GM19043 (cell line): Measurements from ENCODE around the gene RNLS.

Source experiments
- ATAC-seq: cut with Tn5 transposase; IDR thresholded peaks from one replicate; pipeline ENCODE4 v1.9.1; 2021; ENCODE audit warnings: low read depth; ENCODE audit not compliant: unreplicated experiment

The RNLS gene

DNA sequence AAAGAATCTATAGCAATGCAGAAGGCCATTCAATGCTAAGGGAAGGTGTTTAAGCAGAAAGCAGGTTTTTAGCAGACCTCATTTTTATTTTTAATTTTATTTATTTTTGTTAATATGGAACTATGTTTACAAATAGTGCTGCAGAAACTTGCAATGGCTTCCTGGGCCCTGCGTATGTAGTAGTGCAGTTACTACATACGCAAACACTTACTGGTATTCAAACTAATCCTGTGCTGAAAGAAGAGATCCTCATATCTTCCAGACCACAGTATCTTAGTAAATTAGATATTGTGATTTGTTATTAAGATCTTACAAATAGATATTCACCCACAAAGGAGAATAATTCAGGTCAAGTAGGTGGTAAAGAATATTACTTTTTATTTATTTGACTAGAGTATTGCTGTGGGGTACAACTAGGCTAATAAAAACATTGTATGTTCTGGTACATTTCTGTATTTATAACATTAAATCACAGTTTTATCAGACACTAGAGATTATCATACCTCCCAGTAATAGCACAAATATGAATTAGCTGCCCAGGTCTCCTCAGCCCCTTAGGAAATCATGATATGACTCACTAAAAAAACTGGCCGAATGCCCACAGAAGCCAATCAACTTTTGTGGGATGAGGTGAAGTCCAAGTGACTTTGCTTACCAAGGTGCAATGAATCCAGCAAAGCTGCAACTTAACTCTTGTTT is 57.6 kb downstream of the RNLS start:
- ATAC-seq = no peak

- ATAC-seq = no peak
Measured at GRCh38 chr10:88523739-88524400, 59.2 kb downstream of the RNLS start.

DNA sequence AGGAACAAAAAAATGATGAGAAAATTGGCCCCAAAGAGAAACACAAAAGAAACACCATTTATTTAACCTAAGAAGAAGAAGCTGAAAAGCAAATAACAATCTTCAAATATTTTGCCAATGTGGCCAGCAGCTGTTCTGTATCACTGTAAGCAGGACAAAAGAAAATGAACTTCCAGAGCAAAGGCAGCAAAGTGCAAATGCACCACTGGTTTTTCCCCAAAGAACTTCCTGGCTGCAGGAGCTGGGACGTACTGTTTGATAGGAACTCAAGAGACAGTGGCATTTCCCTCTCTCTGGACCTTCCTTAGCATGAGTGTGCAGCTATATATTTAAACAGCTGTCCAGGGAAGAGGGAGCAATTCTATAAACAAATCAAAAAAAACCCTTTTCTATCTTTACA is 60.4 kb downstream of the RNLS start:
- ATAC-seq = no peak

- ATAC-seq = no peak
Measured at GRCh38 chr10:88521791-88522190, 61.3 kb downstream of the RNLS start.

DNA sequence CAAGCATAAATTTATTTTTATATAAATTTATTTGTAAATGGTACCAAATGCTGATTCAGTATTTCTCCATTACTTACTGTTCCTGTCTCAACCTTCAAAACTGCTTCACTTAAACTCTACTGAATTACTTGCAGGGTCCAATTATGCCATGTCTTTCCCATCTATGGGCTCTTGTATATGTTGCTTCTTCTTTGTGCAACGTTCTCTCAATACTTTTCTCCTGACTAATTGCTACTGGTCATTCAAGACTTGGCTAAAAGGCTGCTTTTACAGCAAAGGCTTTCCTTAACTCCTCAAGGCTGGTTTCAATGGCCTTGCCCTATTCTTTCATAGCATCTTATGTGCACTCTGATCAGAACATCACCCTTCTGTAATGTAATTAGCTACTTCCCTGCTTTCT is 67.9 kb downstream of the RNLS start:
- no peak for ATAC-seq

DNA sequence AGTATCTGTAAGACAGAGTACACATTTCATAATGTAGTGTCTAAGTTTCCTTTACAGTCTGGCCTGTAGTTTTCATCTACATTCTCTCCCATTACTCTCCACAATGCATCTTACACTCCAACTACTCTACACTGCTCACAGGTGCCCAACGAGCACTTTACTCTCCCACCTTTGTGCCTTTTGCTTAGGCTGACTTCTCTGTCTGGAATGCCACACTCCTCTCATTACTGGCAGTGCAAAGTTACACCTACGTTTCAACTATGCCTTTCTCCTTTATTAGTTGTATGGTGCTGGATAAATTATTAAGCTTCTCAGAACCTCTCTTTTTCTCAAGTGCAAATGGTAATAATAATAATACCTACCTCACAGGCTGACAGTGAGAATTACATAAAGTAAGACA is 70.5 kb downstream of the RNLS start:
- ATAC-seq = no peak

GRCh38 chr10:88508796-88509195 is 74.3 kb downstream of the RNLS start:
- ATAC-seq = no peak

GRCh38 chr10:88507826-88508453 is 75.2 kb downstream of the RNLS start:
- ATAC-seq = no peak

DNA sequence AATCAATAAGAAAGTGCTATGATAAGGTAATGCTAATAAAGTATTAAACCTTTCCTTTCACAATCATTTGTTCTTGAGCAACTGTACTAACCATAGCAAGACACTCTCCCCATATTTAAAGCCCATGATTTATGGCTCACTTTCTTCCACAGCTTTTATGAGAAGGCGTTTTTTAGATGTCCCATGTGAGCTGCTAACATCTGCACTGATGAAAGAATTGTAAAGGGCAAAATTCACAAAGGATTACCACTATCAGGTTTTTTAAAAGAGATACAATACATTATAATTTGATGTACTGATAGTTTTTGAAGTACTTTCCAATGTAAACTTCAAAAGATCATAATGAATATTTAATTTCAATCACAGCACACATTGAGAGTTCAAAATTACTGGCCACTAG is 75.7 kb downstream of the RNLS start:
- no peak for ATAC-seq

GRCh38 chr10:88505680-88506215 is 77.4 kb downstream of the RNLS start:
- ATAC-seq = no peak

GRCh38 chr10:88505265-88505664 is 77.9 kb downstream of the RNLS start:
- no peak for ATAC-seq

DNA sequence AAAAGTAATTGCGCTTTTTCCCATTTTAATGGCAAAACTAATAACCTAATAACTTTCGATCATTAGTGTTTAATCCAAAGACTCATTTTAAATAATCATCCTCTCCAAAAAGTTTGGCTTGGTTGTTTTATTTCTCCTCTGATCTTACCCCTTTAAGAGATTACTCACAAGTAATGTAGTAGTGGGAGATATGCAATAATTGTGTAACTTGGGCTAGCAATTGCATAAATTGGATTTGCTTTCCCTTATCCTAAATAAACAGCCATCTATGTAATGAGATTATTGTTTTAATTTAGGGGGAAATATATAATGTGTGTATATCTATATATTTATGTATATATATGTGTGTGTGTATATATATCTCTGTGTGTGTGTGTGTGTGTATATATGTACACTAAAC is 82.5 kb downstream of the RNLS start:
- no peak for ATAC-seq

DNA sequence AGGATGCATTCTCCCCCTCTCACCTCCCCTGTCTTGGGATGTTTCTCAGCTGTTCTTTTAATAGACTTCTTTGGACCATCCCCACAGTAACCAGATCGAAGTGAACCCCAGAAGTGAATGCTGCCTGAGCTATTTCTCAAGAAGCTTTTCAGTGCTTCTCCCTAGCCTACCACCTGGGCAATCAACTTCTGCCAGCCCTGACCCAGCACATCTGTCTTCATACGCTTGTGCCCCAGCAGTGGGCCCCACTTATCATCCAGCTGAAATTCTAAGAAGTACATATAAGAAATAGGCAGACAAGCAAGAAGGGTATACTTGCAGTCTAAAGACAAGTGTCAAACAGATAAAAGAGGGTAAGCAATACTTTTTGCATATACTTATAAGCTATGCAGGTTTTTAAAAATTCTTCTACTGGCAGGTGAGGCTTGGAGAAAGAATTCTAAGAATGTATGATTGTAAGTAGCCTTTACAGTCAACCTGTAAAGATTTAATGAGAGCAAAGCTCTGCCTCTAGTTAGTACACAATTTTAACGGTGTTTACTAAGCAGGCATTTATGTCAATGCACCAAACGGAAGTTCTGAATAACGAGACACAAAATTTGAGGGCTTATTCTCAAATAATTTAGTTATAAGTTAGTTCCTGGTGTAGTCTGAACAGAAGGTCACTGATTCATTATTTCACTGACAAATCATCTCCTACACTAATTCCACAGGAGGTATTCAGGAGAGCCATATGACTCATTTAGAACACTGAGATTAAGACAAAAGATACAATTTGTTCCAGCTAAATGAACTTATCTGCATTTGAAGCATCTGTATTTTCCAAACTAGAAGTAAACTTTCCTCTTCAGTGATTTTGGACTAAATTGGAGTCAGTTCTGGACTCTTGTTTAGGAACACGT is 83.3 kb downstream of the RNLS start:
- ATAC-seq = no peak

- ATAC-seq = no peak
Measured at GRCh38 chr10:88497913-88498312, 85.2 kb downstream of the RNLS start.

- no peak for ATAC-seq
Measured at GRCh38 chr10:88494537-88494936, 88.6 kb downstream of the RNLS start.

DNA sequence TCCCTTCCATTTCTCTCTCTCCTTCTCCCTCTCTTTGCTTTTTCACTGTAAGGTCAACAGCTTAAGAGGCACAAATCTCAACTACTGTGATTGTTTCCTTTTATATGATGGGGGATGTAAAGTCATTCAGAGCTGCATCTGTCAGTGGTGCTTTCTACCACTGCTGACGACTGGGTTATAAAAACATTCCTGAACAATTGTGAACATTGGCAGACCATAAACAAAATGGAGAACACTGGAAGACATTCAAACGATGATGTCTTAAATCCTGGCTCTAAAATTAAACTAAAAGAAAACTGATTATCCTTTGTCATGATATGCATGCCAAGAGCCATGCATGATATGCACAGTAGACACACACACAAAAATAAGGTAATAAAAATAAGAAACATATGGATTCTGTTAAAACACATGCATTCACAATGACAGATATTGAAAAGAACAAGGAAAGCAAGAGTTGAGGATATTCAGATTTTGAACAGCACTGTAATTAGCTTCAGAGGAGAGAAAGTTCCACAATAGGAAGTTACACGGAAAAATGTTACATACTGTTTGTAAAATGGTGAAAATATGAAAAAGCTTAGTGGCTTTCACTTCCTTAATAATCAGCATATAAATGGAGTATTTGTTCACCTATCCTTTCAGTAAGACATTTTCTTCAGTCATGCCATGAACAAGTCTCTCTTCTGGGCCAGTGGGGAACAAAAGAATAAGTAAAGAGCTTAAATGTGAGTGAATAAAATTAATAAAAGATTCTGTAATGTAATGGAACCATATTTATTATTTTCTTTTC is 89.2 kb downstream of the RNLS start:
- no peak for ATAC-seq

DNA sequence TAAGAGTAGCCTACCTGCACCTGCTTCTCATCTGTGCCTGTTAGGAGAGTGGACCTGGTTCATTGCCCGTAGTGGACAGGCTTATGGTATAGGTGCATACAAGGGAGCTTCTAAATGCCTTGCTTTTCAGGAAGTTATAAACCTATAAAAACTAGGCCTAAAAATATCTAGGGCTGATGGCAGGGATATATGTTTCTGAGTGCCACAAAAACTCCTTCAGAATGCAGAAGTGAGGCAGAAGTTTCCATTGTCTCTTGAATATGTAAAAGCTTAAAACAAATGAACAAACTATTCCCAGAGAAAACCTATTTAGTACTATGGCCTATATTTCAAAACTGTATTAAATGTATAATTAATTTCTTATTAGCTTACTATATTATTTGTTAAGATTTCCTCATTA is 91.8 kb downstream of the RNLS start:
- ATAC-seq = no peak

DNA sequence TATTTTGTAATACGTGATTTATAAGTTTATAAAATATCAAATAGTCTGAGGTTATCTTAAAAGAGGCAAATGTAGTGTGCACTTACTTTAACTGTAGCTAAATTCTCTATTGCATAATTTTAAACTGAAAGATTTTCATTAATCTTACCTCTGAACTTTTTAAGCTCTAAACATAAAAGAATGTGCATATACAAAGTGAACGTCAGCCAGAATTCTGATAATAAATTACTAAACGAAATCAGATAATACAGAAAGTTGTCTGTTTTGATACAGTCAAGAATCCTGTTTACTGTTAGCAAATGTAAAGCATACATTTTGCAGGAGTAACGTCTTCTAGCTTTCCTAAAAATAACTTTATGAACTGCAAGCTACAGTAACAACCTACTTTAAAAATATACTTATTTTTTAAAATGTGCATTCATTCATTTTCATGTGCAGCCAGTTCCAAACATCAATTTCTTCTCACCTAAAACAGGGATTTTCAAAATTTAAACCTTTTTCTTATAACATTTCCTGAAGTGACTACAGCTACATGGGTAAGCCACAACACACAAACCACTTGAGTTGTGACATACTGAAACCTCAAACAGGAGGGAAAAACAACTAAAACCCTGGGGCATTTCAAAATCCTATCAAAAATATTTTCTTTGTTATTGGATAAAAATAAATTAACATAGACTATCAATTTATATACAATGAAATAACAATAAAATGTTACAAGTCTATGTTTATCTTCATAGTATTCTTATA is 92.7 kb downstream of the RNLS start:
- ATAC-seq = no peak

- ATAC-seq = no peak
Measured at GRCh38 chr10:88489107-88489506, 94.0 kb downstream of the RNLS start.
